Tibial artery (tissue), 4 donors: Measurements from ENCODE around the gene SH3RF3.

ENCODE experiments used
- DNase-seq, 2 donors: peaks; one replicate each; pipeline ENCODE4 v3.0.0-alpha.2; 2019
- H3K27ac ChIP-seq, 2 donors: fragments of 200-600 bp; sonication (generic) in 1 of 2; 1 replicate in 1 of 2; 2 replicates in 1 of 2; pipeline ENCODE4 v1.5.1; 2018 to 2019; ENCODE audit warnings: mild to moderate bottlenecking in 1 of 2
- H3K27me3 ChIP-seq, 2 donors: fragments of 200-600 bp; sonication (generic) in 1 of 2; one replicate each; pipeline versions ENCODE4 v1.5.1 to v1.6.0; 2016 to 2019
- H3K36me3 ChIP-seq, 3 donors: fragments of 200-600 bp; sonication (generic) in 2 of 3; one replicate each; pipeline ENCODE4 v1.5.1; 2016 to 2019; ENCODE audit warnings: mild to moderate bottlenecking in 2 of 3
- H3K4me1 ChIP-seq, 4 donors: fragments of 200-600 bp; sonication (generic) in 2 of 4; 1 replicate in 3 of 4; 2 replicates in 1 of 4; pipeline ENCODE4 v1.5.1; 2016 to 2019
- H3K4me3 ChIP-seq, 2 donors: fragments of 200-600 bp; sonication (generic) in 1 of 2; 1 replicate in 1 of 2; 2 replicates in 1 of 2; pipeline ENCODE4 v1.5.1; 2018 to 2019; ENCODE audit warnings: mild to moderate bottlenecking in 2 of 2
- H3K9me3 ChIP-seq, 3 donors: fragments of 200-600 bp; sonication (generic) in 1 of 3; one replicate each; pipeline ENCODE4 v1.5.1; 2016 to 2019
- CTCF ChIP-seq, 2 experiments: fragments of 200-600 bp in 1 of 2; fragments of 450-650 bp in 1 of 2; IDR thresholded peaks; one replicate each; pipeline ENCODE4 v1.5.1; 2017 to 2019; ENCODE audit warnings: antibody characterized with exemption in 2 of 2, mild to moderate bottlenecking in 1 of 2, moderate library complexity in 1 of 2
- intact Hi-C: fragments of 100-400 bp; cut with DNase I; formaldehyde crosslinking; loops from one replicate; pipeline ENCODE4 v1.15.0; 2023; ENCODE audit warnings: low total_unique reads

SH3RF3 gene

GRCh38 chr2:109188496-109188890 lies 59.5 kb downstream of the SH3RF3 start:
- intact Hi-C loops, result no loop called here

GRCh38 chr2:109188898-109189297 lies 59.9 kb downstream of the SH3RF3 start:
- H3K36me3 ChIP-seq, result no peaks in the 10 kb centered on the region
- H3K27ac ChIP-seq, result peak overlapping the region; percentile 75 to 85
- intact Hi-C loops, result no loop called here
- H3K4me3 ChIP-seq, result no peak overlapping the region
- no peak for TF ChIP-seq CTCF (IDR thresholded peaks at IDR 0.05)
- no peaks in the 10 kb centered on the region for H3K27me3 ChIP-seq
- peaks cover 8 to 61% (median 55%) of the 10 kb centered on the region in 4 donors for H3K4me1 ChIP-seq
- no peaks in the 10 kb centered on the region for H3K9me3 ChIP-seq
- peak in 1 of 2 donors; percentile 37 for DNase-seq

More at GRCh38 chr2:109188496-109188890, 59.5 kb downstream of the SH3RF3 start:
- no peaks in the 10 kb centered on the region for H3K27me3 ChIP-seq
- H3K4me1 ChIP-seq, result peaks cover 8 to 57% (median 53%) of the 10 kb centered on the region in 4 donors
- no peak for TF ChIP-seq CTCF (IDR thresholded peaks at IDR 0.05)
- H3K36me3 ChIP-seq, result no peaks in the 10 kb centered on the region
- peak overlapping the region; percentile 75 to 85 for H3K27ac ChIP-seq
- H3K9me3 ChIP-seq, result no peaks in the 10 kb centered on the region
- peak in 1 of 2 donors; percentile 59 for DNase-seq
- no peak overlapping the region for H3K4me3 ChIP-seq

- intact Hi-C loops, result no loop called here
- no peak for DNase-seq
Measured at GRCh38 chr2:109189751-109190150, 60.7 kb downstream of the SH3RF3 start.

GRCh38 chr2:109193807-109194619 lies 65.0 kb downstream of the SH3RF3 start:
- Histone ChIP-seq H3K4me1 (peaks cover 7 to 60% (median 49%) of the 10 kb centered on the region in 4 donors), H3K36me3 (no peaks in the 10 kb centered on the region), H3K27ac (peak overlapping the region in 1 of 2 donors; percentile 64), H3K9me3 (no peaks in the 10 kb centered on the region), H3K27me3 (no peaks in the 10 kb centered on the region), H3K4me3 (no peak overlapping the region)
- peak in 1 of 2 experiments; percentile 5 for TF ChIP-seq CTCF (IDR thresholded peaks at IDR 0.05)
- intact Hi-C loops, result no loop called here
- peak in 1 of 2 donors; percentile 55 for DNase-seq

More at GRCh38 chr2:109189751-109190150, 60.7 kb downstream of the SH3RF3 start:
- Histone ChIP-seq H3K36me3 (no peaks in the 10 kb centered on the region), H3K4me1 (peaks cover 8 to 62% (median 57%) of the 10 kb centered on the region in 4 donors), H3K9me3 (no peaks in the 10 kb centered on the region), H3K4me3 (no peak overlapping the region), H3K27me3 (no peaks in the 10 kb centered on the region), H3K27ac (peak overlapping the region in 1 of 2 donors; percentile 75)
- TF ChIP-seq CTCF (IDR thresholded peaks at IDR 0.05), result no peak

GRCh38 chr2:109194620-109194937 lies 65.6 kb downstream of the SH3RF3 start:
- H3K4me1 ChIP-seq, result peaks cover 7 to 60% (median 49%) of the 10 kb centered on the region in 4 donors
- TF ChIP-seq CTCF (IDR thresholded peaks at IDR 0.05), result no peak
- DNase-seq, result no peak
- no peaks in the 10 kb centered on the region for H3K9me3 ChIP-seq
- H3K36me3 ChIP-seq, result no peaks in the 10 kb centered on the region
- intact Hi-C loops, result no loop called here
- H3K4me3 ChIP-seq, result no peak overlapping the region
- H3K27ac ChIP-seq, result peak overlapping the region; percentile 41 to 64
- no peaks in the 10 kb centered on the region for H3K27me3 ChIP-seq
